WTC11 (cell line): ENCODE results near the gene LENG1. TPM values are rescaled to one million over a fixed set of nuclear protein-coding genes. Genes with fewer than 3 reads are reported as not detected.

Source experiments
- ATAC-seq: fragments of 200-7000 bp; cut with Tn5 transposase; 2 replicates; pipeline ENCODE4 v1.10.0; 2021; ENCODE audit warnings: mild to moderate bottlenecking, moderate library complexity
- CTCF ChIA-PET: fragments of 300-600 bp; sonication (Branson Sonifier 250); formaldehyde crosslinking; loops from one replicate; lab custom pipeline; 2021; ENCODE audit warnings: antibody characterized with exemption; lab: Charles Lee
- POLR2A ChIA-PET: fragments of 350-600 bp; sonication (Branson Sonifier 250); formaldehyde crosslinking; loops from one replicate; lab custom pipeline; 2021; ENCODE audit warnings: antibody characterized with exemption; lab: Charles Lee
- DNase-seq: peaks from one replicate; pipeline ENCODE4 v3.0.0; 2021; ENCODE audit warnings: low spot score
- H3K27ac Mint-ChIP-seq: 2 replicates; pipeline ENCODE4 v1.8.0; 2021; ENCODE audit warnings: mixed read lengths
- H3K27me3 Mint-ChIP-seq: 2 replicates; pipeline ENCODE4 v1.8.0; 2021; ENCODE audit warnings: low read depth, mild to moderate bottlenecking, moderate library complexity, mixed read lengths
- H3K36me3 Mint-ChIP-seq: 2 replicates; pipeline ENCODE4 v1.8.0; 2021; ENCODE audit warnings: mixed read lengths
- H3K4me1 Mint-ChIP-seq: 2 replicates; pipeline ENCODE4 v1.8.0; 2022; ENCODE audit warnings: mixed read lengths
- H3K4me3 Mint-ChIP-seq: 2 replicates; pipeline ENCODE4 v1.8.0; 2021; ENCODE audit warnings: mild to moderate bottlenecking, moderate library complexity, mixed read lengths
- H3K9me3 Mint-ChIP-seq: 2 replicates; pipeline ENCODE4 v1.8.0; 2021; ENCODE audit warnings: mixed read lengths
- AR ChIP-seq: fragments of 250-450 bp; sonication (Bioruptor Pico); IDR thresholded peaks from 2 replicates; pipeline ENCODE4 v1.9.0; 2021; ENCODE audit warnings: mild to moderate bottlenecking
- ATF3 ChIP-seq: sonication (generic); formaldehyde crosslinking; conservative IDR thresholded peaks from 2 replicates; pipeline ENCODE4 v1.8.1; 2022; ENCODE audit warnings: mild to moderate bottlenecking, missing genetic modification reagents
- CDX4 ChIP-seq: fragments of 250-450 bp; sonication (Bioruptor Pico); IDR thresholded peaks from 2 replicates; pipeline ENCODE4 v1.9.0; 2021; ENCODE audit warnings: moderate library complexity, mild to moderate bottlenecking, inconsistent platforms, borderline replicate concordance
- E2F5 ChIP-seq: sonication (generic); formaldehyde crosslinking; IDR thresholded peaks from 2 replicates; pipeline ENCODE4 v1.8.1; 2022; ENCODE audit warnings: mild to moderate bottlenecking, moderate library complexity, missing genetic modification reagents
- EMX1 ChIP-seq: fragments of 250-450 bp; sonication (Bioruptor Pico); IDR thresholded peaks from 2 replicates; pipeline ENCODE4 v1.8.0; 2021; ENCODE audit warnings: mild to moderate bottlenecking
- ERG ChIP-seq: fragments of 250-450 bp; sonication (Bioruptor Pico); IDR thresholded peaks from 2 replicates; pipeline ENCODE4 v1.8.0; 2021; ENCODE audit warnings: mild to moderate bottlenecking
- IRF2 ChIP-seq: sonication (generic); formaldehyde crosslinking; IDR thresholded peaks from 2 replicates; pipeline ENCODE4 v1.8.0; 2022; ENCODE audit warnings: low read depth, missing genetic modification reagents, borderline replicate concordance
- JUN ChIP-seq: sonication (generic); formaldehyde crosslinking; IDR thresholded peaks from 2 replicates; pipeline ENCODE4 v1.8.0; 2023; ENCODE audit warnings: mild to moderate bottlenecking, missing genetic modification reagents
- KAT7 ChIP-seq: sonication (generic); formaldehyde crosslinking; IDR thresholded peaks from 2 replicates; pipeline ENCODE4 v1.8.1; 2023; ENCODE audit warnings: missing genetic modification reagents, mild to moderate bottlenecking, borderline replicate concordance
- MLX ChIP-seq: sonication (generic); formaldehyde crosslinking; IDR thresholded peaks from 2 replicates; pipeline ENCODE4 v1.8.1; 2023; ENCODE audit warnings: mild to moderate bottlenecking, missing genetic modification reagents, moderate library complexity
- OVOL2 ChIP-seq: fragments of 250-450 bp; sonication (Bioruptor Pico); IDR thresholded peaks from 2 replicates; pipeline ENCODE4 v1.9.0; 2021; ENCODE audit warnings: mild to moderate bottlenecking, borderline replicate concordance
- PRDM15 ChIP-seq: sonication (generic); formaldehyde crosslinking; IDR thresholded peaks from 2 replicates; pipeline ENCODE4 v1.8.0; 2022; ENCODE audit warnings: missing genetic modification reagents
- SP1 ChIP-seq: sonication (generic); formaldehyde crosslinking; conservative IDR thresholded peaks from 2 replicates; pipeline ENCODE4 v1.8.1; 2022; ENCODE audit warnings: missing genetic modification reagents
- ZBTB21 ChIP-seq: sonication (generic); formaldehyde crosslinking; IDR thresholded peaks from 2 replicates; pipeline ENCODE4 v1.8.1; 2023; ENCODE audit warnings: mild to moderate bottlenecking, missing genetic modification reagents, borderline replicate concordance
- total RNA-seq: library from RNA; stranded (reverse); gene quantifications from 3 replicates; pipeline ENCODE4 v1.2.3, GENCODE V29; 2021

LENG1 gene
- total RNA-seq, 1 experiment from 2014 or later, result 4.9 TPM

- peaks cover 36% of the 10 kb centered on the region for H3K27me3 Mint-ChIP-seq
- ChIA-PET POLR2A (interaction anchor here (2.2 kb wide), 1 partner anchor 24 kb away, joined by 10 read pairs; the partner anchor contains the start of gene CNOT3), CTCF (interaction anchor here (0.8 to 1.9 kb wide), 4 partner anchors 24 to 202 kb away, joined by 3 to 5 read pairs (median 4); no protein-coding TSS in a partner anchor)
- TF ChIP-seq EMX1 (CRISPR knock-in tag) (no peak), KAT7 (CRISPR knock-in tag) (no peak), PRDM15 (CRISPR knock-in tag) (no peak), SP1 (no peak), OVOL2 (CRISPR knock-in tag) (no peak), CDX4 (CRISPR knock-in tag) (no peak), MLX (CRISPR knock-in tag) (no peak), E2F5 (CRISPR knock-in tag) (no peak), AR (CRISPR knock-in tag) (no peak), JUN (CRISPR knock-in tag) (no peak), ATF3 (CRISPR knock-in tag) (no peak), ERG (CRISPR knock-in tag) (no peak), IRF2 (CRISPR knock-in tag) (no peak), ZBTB21 (CRISPR knock-in tag) (no peak)
- ATAC-seq (no peak), DNase-seq (no peak)
- peaks cover 36% of the 10 kb centered on the region for H3K4me1 Mint-ChIP-seq
- no peaks in the 10 kb centered on the region for H3K9me3 Mint-ChIP-seq
- peak overlapping the region; percentile 100 for H3K4me3 Mint-ChIP-seq
- peak overlapping the region; percentile 99 for H3K27ac Mint-ChIP-seq
- H3K36me3 Mint-ChIP-seq, result peaks cover 11% of the 10 kb centered on the region
Observed at GRCh38 chr19:54160854-54161253, 1.3 kb upstream of the LENG1 start.
